Lung (tissue), 12 donors: ENCODE results near the gene SEMA4C. TPM values are rescaled to one million over a fixed set of nuclear protein-coding genes. Genes with fewer than 3 reads are reported as not detected.

Experiments
- ATAC-seq: fragments of 200-7000 bp; cut with Tn5 transposase; one replicate; pipeline ENCODE4 v1.9.1; 2020; ENCODE audit warnings: moderate number of reproducible peaks; ENCODE audit not compliant: insufficient read depth, low FRiP score
- DNase-seq, 3 donors: peaks; one replicate each; pipeline ENCODE4 v3.0.0-alpha.2; 2013 to 2017
- H3K27ac ChIP-seq, 2 donors: one replicate each; pipeline ENCODE4 v1.5.1; 2013; ENCODE audit warnings: mild to moderate bottlenecking in 2 of 2, moderate library complexity in 2 of 2, control low read depth in 1 of 2, inconsistent platforms in 1 of 2, low read depth in 1 of 2, low read length in 1 of 2
- H3K27me3 ChIP-seq, 3 donors: one replicate each; pipeline ENCODE4 v1.5.1; 2013; ENCODE audit warnings: low read length in 2 of 3; ENCODE audit not compliant: control insufficient read depth in 3 of 3, insufficient read depth in 3 of 3
- H3K36me3 ChIP-seq, 4 donors: one replicate each; pipeline ENCODE4 v1.5.1; 2013; ENCODE audit warnings: low read length in 4 of 4, mild to moderate bottlenecking in 1 of 4, moderate library complexity in 1 of 4; ENCODE audit not compliant: control insufficient read depth in 4 of 4, insufficient read depth in 4 of 4
- H3K4me1 ChIP-seq, 5 donors: one replicate each; pipeline ENCODE4 v1.5.1; 2013; ENCODE audit warnings: low read length in 5 of 5, mild to moderate bottlenecking in 2 of 5, moderate library complexity in 1 of 5; ENCODE audit not compliant: control insufficient read depth in 5 of 5, insufficient read depth in 5 of 5
- H3K4me3 ChIP-seq: one replicate; pipeline ENCODE4 v1.5.1; 2013; ENCODE audit warnings: mild to moderate bottlenecking, control low read depth, moderate library complexity
- H3K9ac ChIP-seq, 2 donors: one replicate each; pipeline ENCODE4 v1.5.1; 2013; ENCODE audit warnings: low read length in 2 of 2, control low read depth in 1 of 2; ENCODE audit not compliant: insufficient read depth in 1 of 2
- H3K9me3 ChIP-seq, 4 donors: one replicate each; pipeline ENCODE4 v1.5.1; 2013; ENCODE audit warnings: low read length in 3 of 4, mild to moderate bottlenecking in 1 of 4, moderate library complexity in 1 of 4; ENCODE audit not compliant: control insufficient read depth in 4 of 4, insufficient read depth in 3 of 4
- CTCF ChIP-seq: IDR thresholded peaks from 2 replicates; pipeline ENCODE4 v1.5.1; 2012; ENCODE audit warnings: mild to moderate bottlenecking; ENCODE audit errors: control extremely low read depth, extremely low read depth
- WGBS, 2 donors: extraction: QIAGEN DNeasy Blood & Tissue Kit; methylation state at CpG; one replicate each; pipeline ENCODE4 v1.1.7; 2013; 5-methylcytosine and 5-hydroxymethylcytosine counted together
- polyA plus RNA-seq, 2 donors: library from polyadenylated mRNA; stranded (reverse); fragments of 200-250 nt; gene quantifications; one replicate each; pipeline ENCODE4 v1.2.1, GENCODE V29; 2013
- total RNA-seq, 2 donors: library from RNA; depleted of rRNA in 1 of 2; stranded (reverse); fragments of >200 nt in 1 of 2; gene quantifications; one replicate each; pipeline ENCODE4 v1.2.1, GENCODE V29; 2014 to 2021
- donor health status: control.
- donor health status: control.
- donor health status: Bipolar disorder and iron deficiency.
- donor health status: healthy.
- donor health status: DM: yes; HTN: yes; CAD: no.

SEMA4C gene
- total and polyA plus RNA-seq, 4 donors = 18.8 to 42.0 (median 28.8) TPM

DNA sequence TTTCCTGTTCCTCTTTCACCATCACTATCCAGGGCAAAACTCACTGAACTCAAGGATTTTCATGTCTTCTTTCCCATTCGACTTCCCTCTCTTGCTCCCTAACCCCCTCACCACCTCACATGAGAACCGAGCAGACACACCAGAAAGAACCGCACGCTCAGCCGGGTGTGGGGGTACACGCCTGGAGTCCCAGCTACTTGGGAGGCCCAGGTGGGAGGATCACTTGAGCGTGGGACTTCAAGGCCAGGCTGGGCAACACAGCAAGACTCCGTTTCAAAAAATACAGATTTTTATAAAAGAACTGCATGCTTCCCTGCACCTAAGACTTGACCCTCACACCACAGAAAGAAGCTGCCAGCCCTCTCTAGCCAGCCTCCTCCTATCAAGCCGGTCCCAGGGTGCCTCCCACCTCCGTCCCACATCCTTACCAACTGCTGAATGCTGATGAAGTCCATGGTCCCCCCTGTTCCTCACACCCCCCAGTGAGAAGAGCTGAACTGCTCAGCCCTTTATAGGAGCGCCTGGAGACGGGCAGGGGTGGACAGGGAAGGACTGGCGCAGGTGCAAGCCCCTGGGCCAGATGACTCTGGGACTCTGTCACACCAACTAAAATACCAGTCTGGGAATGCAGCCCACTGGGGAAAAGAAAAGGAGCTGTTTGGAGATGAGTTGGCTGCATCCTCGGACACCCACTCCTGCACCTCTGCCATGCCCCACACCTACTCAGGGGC is 26.2 kb downstream of the SEMA4C start, which contains the start of gene ANKRD23:
ANKRD23 (minus strand) TSS at position 484 of the 731 bp plus-strand sequence; CDS start at position 455, 29 bp downstream.
- Histone ChIP-seq H3K27ac (no peak within 1 kb of the TSS), H3K4me3 (no peak within 1 kb of the TSS), H3K9ac (no peak within 1 kb of the TSS), H3K9me3 (no peaks in the 10 kb centered on the region), H3K36me3 (peaks cover 0 to 8% (median 5%) of the 10 kb centered on the region in 4 donors), H3K4me1 (peaks cover 0 to 8% (median 0%) of the 10 kb centered on the region in 5 donors), H3K27me3 (no peaks in the 10 kb centered on the region)
- 95 to 96% methylated on average over 14 of the region's 14 CpGs for WGBS, 2 donors
- ATAC-seq = no peak
- TF ChIP-seq CTCF = no peak
- DNase-seq = no peak

GRCh38 chr2:96842600-96842999 is 27.3 kb downstream of the SEMA4C start:
- TF ChIP-seq CTCF = no peak
- DNase-seq (no peak), ATAC-seq (no peak)
- WGBS, 2 donors = 91 to 98% methylated on average over 7 of the region's 7 CpGs
- Histone ChIP-seq H3K36me3 (peaks cover 0 to 3% (median 3%) of the 10 kb centered on the region in 4 donors), H3K4me3 (no peak overlapping the region), H3K27ac (no peak overlapping the region), H3K27me3 (no peaks in the 10 kb centered on the region), H3K4me1 (peaks cover 0 to 8% (median 0%) of the 10 kb centered on the region in 5 donors), H3K9ac (no peak overlapping the region), H3K9me3 (no peaks in the 10 kb centered on the region)

DNA sequence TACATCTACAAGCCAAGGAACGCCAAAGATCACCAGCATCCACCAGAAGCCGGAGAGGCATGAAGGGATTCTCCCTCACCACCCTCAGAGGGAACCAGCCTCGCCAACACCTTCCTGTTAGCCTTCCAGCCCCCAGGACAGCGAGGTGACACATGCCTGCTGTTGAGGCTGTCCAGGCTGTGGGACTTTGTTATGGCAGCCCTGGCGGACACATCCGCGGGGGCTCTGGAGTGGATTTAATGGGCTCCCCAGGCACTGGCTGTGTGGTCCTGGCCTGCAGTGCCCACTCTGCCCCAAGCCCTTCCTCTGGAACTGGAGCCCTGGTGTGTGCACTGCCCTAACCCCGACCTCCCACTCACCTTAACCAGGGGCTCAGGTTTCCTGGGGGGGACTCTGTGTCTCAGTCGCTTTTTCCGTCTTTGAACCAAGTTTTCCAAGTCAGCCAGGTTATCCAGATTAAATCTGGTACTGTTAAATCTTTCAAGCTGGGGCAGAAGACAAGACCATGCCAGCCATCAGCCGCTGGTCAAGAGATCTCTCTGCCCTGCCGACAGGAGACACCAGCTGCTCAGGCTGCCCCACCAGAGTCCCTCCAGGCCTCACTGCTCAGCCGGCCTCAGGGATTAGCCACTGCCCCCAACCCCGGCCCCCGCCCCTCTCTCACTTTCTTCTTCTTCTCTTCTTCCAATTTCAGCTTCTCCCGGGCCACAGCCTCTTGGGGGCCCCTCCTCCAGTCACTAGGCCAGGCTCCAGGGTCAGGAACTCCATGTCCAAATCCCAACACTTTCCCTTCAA is 28.0 kb downstream of the SEMA4C start:
- 87 to 91% methylated on average over 15 to 16 of the region's 16 CpGs for WGBS, 2 donors
- TF ChIP-seq CTCF = no peak
- Histone ChIP-seq H3K4me1 (peaks cover 0 to 8% (median 0%) of the 10 kb centered on the region in 5 donors), H3K9ac (no peak overlapping the region), H3K9me3 (no peaks in the 10 kb centered on the region), H3K27ac (no peak overlapping the region), H3K4me3 (no peak overlapping the region), H3K36me3 (peaks cover 0 to 3% (median 2%) of the 10 kb centered on the region in 4 donors), H3K27me3 (no peaks in the 10 kb centered on the region)
- ATAC-seq = no peak
- DNase-seq = no peak
